Fibroblast of upper back skin (primary cell): Measurements from ENCODE around the gene ATP9B.
"Not testable (repeated sequence)": the region's sequence is repeated elsewhere in the genome, so short reads cannot be mapped to it uniquely, and the experiment has no call there.

Experiments used
- DNase-seq: peaks from one replicate; pipeline ENCODE4 v3.0.0-alpha.2; 2013

ATP9B gene

DNA sequence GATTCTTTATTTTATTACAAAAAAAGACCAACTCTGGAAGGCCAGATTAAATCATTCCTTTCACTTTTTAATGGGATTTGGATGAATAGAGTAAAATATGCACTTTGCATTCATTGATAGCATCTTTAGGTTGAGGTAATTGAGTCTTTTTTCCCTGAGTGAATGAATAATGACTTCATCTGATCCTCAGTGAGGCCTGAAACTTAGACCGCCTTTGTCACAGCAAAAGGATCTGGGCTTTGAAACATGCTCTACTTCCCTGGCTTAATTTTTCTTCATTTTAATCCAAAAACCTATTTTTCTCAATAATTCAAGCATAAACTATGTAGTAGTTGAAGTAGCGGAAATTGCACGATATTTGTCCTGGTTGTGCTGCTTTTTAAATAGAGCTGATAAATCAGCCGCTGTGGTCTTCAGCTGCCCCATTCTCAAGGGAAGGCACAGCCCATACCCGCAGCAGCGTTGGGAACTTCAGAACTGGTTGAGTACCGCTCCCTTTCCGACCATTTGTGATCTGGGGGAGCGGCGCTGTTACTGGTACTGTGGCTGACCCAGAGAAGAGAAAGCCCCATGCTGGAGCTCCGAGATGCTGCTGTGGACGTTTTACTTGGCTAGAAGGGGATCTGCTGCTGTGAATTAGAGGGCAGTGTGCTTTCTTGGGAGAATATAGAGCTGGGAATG is 181.2 kb downstream of the ATP9B start:
- DNase-seq, result no peak

DNA sequence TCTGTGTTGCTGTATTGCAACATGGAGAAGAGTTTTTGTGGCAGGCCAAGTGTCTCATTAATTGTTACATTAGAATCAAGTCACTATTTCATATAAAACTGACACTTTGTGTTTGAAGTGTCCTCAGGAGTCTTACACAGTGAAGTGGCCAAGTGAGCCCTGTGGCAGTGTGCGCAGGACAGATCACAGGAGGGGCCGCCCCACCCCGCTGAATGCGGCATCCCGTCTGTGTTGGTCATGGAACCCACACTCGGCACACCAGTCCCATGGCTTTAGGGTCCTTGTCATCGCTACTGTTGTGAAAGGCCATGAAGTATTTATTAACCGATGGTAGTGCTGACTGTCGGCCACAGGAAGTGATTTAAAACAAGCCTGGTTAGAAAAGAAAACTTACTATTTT is 181.8 kb downstream of the ATP9B start:
- no peak for DNase-seq

DNA sequence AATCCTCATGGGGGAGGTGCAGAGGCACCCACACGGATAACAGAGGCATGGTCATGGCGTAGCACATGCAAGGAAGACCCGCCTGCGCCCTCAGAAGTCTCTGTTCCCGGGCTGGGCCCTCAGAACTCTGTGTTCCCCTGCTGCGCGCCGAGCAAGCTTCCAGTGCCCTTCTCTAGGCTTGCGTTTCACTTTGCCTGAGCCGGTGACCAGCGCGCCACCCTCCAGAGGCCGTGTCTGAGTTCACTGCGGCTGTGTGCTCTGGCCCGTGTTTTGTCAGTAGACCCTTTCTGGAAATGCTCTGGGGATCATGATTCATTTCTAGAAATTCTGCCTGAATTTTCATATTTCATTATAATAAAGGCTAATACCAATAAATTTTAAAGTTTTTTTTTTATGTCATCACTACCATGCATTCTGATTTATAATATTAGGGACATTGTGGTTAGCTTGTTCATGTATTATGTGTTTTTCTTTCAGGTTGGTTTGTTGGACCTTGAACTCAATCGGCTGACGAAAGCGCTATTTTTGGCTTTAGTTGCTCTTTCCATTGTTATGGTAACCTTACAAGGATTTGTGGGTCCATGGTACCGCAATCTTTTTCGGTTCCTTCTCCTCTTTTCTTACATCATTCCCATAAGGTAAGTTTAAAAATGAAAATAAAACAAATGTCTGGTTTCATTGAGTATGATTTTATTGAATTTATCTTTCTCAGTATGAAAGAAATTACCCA is 183.9 kb downstream of the ATP9B start:
- no peak for DNase-seq

DNA sequence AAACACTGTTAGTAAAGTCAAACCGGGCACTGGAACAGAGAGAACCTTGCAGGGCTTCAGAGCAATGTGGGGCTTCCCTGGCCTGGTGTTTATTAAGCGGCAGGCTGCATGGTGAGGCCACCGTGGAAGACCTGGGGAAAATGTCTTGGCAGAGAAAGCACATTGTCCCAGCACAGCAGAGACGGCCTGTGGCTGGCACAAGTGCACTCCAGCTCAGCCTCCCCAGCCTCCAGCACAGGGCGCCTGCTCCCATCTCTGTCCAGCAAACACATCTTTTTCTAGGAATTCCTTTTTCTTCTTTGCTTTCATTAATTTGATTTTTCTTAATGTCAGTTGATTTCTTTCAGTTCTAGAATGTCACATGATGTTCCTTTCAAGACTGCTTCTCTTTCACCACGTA is 188.3 kb downstream of the ATP9B start:
- DNase-seq, result no peak

DNA sequence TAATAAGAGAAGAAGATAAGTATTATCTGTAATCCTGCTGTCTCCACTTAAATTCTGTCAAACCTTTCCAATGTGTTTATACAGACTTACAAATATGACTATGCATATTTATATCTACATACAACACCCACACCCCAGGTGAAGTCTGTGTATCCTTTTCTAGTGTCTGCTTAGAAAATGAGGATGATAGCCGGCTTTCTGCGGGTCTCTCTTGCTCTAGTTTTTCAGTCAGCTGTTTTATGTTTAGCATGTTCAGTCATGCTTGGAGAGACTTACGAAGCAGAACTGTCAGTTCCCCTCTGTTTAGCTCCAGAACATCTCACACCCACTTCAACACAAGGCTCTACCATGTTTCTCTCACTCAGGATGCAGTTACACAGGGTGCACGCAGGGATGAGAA is 189.3 kb downstream of the ATP9B start:
- no peak for DNase-seq

DNA sequence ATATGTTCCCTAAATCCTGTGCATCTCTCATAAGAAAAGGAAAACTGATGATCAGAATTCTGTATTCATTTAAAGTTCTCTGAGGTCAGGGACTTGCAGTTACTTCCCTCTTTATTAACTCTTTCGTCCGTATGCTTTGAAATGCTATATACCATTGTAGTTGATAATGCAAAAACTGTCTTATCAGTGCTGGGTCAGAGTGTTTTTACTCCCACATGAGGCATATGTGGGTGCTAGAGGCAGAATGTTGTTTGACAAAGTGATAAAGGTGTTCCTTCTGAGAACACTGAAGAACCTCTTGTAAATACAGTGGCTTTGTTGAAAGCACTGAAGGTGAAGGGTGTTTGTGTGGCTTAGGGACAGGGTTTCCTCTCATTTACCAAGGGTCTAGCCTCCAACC is 190.0 kb downstream of the ATP9B start:
- no peak for DNase-seq

DNA sequence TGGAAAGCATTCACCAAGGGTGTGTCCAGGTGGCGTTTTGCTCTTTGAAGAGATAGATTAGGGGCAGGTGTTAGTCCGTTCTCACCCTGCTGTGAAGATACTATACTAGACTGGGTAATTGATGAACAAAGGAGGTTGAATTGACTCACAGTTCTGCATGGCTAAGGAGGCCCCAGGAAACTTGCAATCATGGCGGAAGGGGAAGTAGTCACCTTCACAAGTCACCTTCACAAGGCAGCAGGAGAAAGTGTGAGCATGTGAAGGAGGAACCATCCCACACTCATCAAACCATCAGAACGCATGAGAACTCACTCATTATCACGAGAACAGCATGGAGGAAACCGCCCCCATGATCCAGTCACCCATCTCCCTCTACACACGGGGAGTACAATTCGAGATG is 190.8 kb downstream of the ATP9B start:
- no peak for DNase-seq

DNA sequence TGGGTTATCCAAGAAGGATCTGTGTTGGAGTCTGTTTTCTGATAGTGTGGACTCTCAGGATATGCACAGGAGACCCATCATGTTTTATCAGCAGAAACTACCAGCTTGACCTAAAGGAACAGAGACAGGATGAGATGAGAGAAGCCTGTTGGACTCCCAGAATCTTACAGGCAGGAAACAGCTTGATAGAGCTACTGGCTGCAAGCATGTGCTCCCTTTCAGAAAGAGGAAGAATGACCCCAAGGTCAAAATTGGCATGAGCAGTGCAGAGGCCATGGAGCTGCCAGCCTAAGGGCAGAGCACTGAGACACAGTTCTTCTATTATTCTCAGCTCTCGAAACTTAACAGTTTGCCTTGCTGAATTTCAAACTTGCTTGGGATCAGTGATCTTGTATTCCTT is 191.3 kb downstream of the ATP9B start:
- DNase-seq, result no peak

DNA sequence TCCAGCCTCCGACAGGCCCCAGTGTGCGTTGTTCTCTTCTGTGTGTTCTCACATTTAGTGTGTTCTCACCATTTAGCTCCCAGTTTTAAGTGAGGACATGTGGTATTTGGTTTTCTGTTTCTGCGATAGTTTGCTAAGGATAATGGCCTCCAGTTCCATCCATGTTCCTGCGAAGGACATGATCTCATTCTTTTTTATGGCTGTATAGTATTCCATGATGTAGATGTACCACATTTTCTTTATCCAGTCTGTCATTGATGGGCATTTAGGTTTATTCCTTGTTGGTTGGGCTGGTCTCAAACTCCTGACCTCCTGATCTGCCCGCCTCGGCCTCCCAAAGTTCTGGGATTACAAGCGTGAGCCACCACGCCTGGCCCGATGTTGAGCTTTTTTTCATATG is 195.9 kb downstream of the ATP9B start:
- not testable (repeated sequence) for DNase-seq

DNA sequence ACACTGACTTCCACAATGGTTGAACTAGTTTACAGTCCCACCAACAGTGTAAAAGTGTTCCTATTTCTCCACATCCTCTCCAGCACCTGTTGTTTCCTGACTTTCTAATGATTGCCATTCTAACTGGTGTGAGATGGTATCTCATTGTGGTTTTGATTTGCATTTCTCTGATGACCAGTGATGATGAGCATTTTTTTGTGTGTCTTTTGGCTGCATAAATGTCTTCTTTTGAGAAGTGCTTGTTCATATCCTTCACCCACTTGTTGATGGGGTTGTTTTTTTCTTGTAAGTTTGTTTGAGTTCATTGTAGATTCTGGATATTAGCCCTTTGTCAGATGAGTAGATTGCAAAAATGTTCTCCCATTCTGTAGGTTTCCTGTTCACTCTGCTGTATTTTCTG is 202.6 kb downstream of the ATP9B start:
- not testable (repeated sequence) for DNase-seq

DNA sequence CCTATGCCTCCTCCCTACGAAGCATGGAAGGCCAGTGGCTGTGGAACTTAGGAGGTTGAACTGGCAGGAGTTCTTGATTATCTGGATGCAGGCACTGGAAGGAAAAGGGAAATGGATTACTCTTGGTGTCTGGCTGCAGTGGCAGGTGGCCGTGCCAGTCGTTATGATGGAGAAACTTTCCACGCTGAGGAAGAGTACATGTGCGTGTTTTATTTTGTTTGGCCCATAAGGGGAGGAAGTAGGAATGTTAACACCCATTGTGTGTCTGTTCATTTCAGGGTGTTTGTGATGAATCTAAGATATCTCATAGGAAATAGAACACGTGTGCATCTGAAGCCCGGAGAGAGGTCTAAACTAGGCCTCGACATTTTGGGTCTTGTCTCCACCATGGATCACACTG is 203.7 kb downstream of the ATP9B start:
- no peak for DNase-seq

DNA sequence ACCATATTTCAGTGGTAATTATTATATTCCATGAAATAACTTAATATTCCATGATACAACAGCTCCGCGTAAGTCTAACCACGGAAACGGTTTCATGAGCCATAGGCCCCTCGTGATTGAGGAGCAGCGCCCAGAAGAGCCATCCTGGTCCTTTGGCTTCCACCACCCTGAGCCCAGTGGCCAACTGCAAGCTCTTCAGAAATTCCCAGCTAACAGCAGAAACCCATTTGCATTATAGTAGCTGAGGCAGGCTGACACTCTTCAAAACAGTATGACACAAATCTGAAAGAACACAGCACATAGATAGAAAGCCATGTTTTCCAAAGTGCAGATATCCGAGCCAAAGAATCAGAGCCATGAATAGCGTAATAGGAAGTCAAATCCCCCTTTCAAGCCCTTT is 205.6 kb downstream of the ATP9B start:
- DNase-seq, result no peak

DNA sequence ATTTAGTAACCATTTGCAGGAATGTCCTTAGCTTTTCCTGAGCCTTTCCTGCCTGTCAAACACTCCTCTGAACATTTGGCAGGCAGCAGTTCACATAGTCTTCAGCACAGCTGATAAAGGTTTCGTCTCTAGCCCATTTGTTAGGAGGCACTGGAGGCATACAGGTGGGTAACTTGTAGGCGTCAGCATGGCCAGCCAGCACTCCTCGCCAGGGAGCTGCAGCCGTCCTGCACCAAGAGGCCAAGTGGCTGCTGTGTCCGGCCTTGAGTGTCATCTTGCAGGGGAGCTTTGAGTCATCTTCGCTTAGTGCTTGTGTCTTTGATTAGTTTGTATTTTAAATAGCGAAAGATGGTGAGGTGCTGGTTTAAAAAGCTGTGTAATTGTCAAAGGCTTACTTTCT is 206.3 kb downstream of the ATP9B start:
- DNase-seq, result no peak

DNA sequence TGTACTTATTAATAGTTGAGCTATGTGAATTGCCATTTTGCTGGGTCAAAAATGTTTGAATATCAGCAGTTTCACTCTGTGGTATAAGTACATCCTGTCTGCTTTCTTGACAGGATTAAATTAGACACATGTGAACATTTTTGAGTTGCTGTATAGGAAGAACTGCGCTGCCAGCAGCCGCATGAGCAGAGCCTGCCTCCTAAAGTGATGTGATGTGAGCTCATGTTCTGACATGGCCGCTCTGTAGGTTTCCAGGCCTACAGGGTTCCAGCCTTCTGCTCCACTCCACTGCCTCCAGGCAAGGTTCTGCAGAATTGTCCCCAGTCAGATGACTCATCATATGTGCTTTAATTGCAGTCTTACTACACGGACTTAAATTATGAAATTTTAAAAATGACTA is 206.8 kb downstream of the ATP9B start:
- DNase-seq, result peak; percentile 27

DNA sequence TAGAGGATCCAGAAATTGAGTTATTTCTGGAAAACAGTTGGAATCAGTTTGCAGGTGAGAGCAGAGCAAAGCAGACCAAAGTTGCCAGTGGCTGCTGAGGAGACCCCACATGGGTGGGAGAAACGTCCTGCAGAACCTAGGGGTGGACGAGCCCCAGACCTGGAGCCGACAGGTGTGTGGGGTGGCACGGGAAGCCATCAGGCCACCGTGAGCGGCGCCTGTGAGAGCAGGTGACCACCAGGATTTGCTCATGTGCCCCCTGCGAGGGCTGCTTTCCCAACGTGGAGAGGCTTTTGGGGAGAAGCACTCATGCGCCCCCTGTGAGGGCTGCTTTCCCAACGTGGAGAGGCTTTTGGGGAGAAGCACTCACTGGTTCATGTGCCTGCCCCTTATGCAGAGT is 209.7 kb downstream of the ATP9B start:
- DNase-seq, result no peak

DNA sequence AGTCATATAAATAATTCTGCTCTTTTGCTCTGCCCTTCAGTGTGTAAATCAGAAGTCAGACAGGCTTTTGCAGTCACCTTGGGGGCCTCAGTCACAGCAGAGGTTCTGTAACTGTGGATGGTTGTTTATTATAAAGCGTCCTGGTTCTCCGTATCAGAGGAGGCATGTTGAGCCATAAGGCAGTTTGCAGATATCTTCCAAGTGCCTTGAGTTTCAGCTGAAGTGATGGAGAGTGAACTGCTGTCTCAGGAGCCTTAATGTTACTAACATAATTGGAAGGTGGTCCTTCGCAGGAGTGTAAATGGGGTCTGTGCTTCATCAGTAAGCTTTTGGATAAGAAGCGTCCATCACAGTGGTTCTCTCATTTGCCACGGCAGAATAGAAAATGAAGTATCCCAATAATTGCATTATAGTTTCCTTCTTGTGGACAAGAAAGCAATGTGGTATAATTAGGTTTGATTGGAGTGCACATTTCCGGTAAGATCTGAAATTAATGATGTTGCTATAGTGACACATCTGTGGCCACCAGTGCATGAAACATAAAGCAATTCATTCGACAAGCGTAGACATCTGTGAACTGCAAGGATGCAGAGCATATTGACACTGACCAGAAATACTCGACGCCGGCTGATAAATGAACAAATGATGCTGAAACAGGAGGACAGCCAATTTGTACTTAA is 214.1 kb downstream of the ATP9B start:
- no peak for DNase-seq

DNA sequence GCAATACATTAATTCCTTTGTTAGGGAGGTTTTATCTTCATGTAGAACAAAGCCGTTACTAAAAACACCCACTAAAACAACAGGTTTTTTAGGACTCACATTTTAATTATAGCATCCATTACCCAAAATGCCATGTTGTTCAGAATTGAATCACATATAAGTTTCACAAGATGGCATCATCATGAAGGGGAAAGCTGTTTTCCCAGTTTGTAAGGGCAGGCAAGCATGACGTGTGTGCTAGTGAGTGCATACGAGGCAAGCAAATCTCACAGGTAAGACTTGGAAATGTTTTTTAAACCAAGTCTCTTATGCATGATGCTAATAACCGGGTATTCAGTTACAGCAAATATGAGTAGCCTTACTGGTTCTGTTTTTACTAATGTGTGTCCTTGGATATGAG is 214.7 kb downstream of the ATP9B start:
- DNase-seq, result no peak

DNA sequence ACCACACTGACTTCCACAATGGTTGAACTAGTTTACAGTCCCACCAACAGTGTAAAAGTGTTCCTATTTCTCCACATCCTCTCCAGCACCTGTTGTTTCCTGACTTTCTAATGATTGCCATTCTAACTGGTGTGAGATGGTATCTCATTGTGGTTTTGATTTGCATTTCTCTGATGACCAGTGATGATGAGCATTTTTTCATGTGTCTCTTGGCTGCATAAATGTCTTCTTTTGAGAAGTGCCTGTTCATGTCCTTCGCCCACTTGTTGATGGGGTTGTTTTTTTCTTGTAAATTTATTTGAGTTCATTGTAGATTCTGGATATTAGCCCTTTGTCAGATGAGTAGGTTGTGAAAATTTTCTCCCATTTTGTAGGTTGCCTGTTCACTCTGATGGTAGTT is 216.0 kb downstream of the ATP9B start:
- not testable (repeated sequence) for DNase-seq

DNA sequence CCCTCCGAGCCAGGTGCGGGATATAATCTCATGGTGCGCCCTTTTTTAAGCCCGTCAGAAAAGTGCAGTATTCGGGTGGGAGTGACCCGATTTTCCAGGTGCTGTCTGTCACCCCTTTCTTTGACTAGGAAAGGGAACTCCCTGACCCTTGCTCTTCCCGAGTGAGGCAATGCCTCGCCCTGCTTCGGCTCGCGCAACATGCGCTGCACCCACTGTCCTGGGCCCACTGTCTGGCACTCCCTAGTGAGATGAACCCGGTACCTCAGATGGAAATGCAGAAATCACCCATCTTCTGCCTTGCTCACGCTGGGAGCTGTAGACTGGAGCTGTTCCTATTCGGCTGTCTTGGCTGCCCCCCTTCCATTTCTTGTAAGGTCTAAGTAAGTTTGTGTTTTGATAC is 221.2 kb downstream of the ATP9B start:
- not testable (repeated sequence) for DNase-seq

DNA sequence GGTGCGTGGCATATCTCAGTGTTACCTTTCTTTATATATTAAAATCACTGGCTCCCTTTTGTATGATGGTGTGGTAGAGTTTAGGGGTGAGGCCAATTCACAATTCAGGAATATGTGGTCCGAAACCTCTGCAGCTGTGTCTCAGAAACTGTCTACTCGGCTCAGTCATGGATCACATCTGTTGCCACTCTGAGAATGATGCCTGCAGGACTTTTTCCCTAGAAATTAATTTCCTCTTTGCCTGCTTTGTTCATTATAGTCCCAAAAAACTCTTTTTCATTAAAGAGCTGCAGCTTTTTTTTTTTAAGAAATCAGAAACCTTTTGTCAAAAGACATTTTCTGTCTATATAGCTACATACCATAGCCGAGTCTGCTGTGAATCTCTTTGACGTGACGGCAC is 221.7 kb downstream of the ATP9B start:
- no peak for DNase-seq

DNA sequence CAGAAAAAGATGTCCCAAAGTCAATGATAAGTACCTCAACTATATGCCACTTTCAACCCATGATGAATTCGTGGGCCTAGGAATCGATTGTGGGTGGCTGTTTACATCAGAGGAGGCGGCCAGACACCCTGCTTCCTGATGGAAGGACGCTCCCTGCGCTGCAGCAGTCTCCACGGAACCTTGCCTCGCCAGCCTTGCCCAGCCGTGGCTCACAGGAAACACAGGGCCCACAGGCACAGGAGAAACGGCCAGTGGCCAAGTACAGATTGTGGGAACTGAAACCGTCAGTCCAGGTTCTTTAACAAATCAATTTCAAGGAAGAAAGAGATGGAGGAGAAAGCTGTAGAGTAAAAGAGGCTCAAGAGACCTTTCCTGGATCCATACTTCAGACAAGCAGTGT is 225.0 kb downstream of the ATP9B start:
- DNase-seq, result no peak

DNA sequence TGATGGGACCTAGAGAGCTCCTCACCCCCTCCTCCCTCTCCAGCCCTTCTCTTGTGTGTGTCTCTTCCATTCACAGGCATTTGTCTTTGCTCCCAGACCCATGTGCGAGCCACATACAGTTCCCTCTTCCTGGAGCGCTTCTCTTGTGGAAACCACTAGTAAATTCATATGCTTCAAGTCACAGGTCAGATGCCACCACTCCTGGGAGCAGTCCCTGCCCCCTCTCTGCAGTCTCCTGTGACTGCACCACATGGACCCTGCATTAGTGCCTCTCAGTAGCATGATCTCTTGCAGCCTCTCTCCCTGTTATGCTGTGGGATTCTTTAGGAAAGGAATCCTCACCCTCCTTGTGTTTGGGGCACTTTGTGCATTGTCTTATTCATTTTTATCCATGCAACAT is 230.1 kb downstream of the ATP9B start:
- no peak for DNase-seq

DNA sequence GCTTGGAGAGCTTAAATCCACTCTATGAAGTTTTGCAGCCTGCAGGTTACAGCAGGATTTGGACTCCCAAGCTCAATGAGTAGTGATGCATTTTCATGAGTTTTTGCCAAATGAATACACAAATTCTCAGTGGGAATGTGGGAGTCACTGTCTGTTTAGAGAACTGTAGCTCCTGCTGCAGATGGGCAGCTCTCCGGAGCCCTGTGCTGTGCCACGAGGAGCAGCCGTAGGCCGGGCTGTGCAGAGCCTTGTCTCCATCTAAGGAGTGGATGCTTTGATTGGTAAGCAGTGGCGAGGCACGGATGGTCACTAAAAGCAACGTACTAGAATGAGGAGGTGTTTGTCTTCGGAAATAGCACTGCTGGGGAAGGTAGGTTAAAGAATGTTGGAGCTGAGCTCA is 230.5 kb downstream of the ATP9B start:
- no peak for DNase-seq

DNA sequence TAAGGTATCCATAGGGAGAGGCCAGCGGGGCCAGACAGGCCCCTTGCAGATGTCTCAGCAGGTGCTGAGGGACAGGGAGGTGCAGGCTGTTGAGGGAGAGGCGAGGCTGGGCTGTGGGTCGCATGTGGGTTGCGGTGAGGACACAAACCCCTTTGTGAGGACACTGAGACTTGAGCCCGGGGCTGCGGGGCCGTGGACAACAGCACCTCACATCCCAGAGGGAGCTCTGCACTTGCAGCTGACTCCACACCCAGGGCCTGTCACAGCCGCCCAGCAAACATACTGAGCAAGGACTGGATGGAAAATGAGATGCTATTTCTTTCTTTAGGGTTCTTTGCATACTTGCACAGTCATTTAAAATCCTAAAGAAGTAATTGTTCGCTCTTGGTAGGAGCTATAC is 231.2 kb downstream of the ATP9B start:
- no peak for DNase-seq
